Right cardiac atrium (tissue), 5 donors: ENCODE data around the gene LRRC61. TPM values are rescaled to one million over a fixed set of nuclear protein-coding genes. Genes with fewer than 3 reads are reported as not detected.

Experiments used
- ATAC-seq, 2 donors: fragments of 200-7000 bp; cut with Tn5 transposase; one replicate each; pipeline versions ENCODE4 v1.8.0 to v1.9.1; 2020; ENCODE audit warnings: moderate library complexity in 2 of 2, mild to moderate bottlenecking in 1 of 2
- DNase-seq, 3 donors: peaks; one replicate each; pipeline ENCODE4 v3.0.0-alpha.2; 2020
- H3K27ac ChIP-seq: one replicate; pipeline ENCODE4 v1.5.1; 2013; ENCODE audit warnings: mild to moderate bottlenecking, low read length, control low read depth, moderate library complexity
- H3K27me3 ChIP-seq: one replicate; pipeline ENCODE4 v1.6.1; 2013; ENCODE audit not compliant: control insufficient read depth, insufficient read depth
- H3K4me1 ChIP-seq: one replicate; pipeline ENCODE4 v1.6.1; 2013; ENCODE audit warnings: low read length; ENCODE audit not compliant: control insufficient read depth, insufficient read depth
- H3K4me3 ChIP-seq: one replicate; pipeline ENCODE4 v1.5.1; 2013; ENCODE audit warnings: low read length, control low read depth
- H3K9me3 ChIP-seq: one replicate; pipeline ENCODE4 v1.6.1; 2013; ENCODE audit warnings: low read length; ENCODE audit not compliant: control insufficient read depth
- WGBS: extraction: QIAGEN DNeasy Blood & Tissue Kit; methylation state at CpG from one replicate; pipeline ENCODE4 v1.1.7; 2013; 5-methylcytosine and 5-hydroxymethylcytosine counted together
- intact Hi-C, 4 donors: fragments of 100-400 bp; cut with DNase I; formaldehyde crosslinking; loops; one replicate each; pipeline versions ENCODE4 v1.11.0 to v1.14.0; 2022 to 2023
- polyA plus RNA-seq: library from polyadenylated mRNA; stranded (reverse); fragments of 200-250 nt; gene quantifications from one replicate; pipeline ENCODE4 v1.2.3, GENCODE V29; 2013
- total RNA-seq, 4 donors: library from RNA; stranded (reverse); fragmentation: NEBNext Ultra II Directional; extraction: Animal tissue kit (Norgen Biotek cat#: 25700); gene quantifications; one replicate each; pipeline ENCODE4 v1.2.1, GENCODE V29; 2021
- donor health status: healthy with polysubstance abuse.
- donor health status: DM: no; HTN: yes; CAD: no.
- donor health status: DM: no; HTN: no; CAD: no.
- donor health status: DM: no; HTN: yes; CAD: no; lungs with severe emphysema.
- donor health status: DM: yes; HTN: yes; CAD: no.

The LRRC61 gene
- total and polyA plus RNA-seq, 5 donors = 4.4 to 8.0 (median 5.9) TPM

- WGBS = 70% methylated on average over 5 of the region's 5 CpGs
- no peak overlapping the region for H3K4me3 ChIP-seq
- H3K9me3 ChIP-seq = no peaks in the 10 kb centered on the region
- no peaks in the 10 kb centered on the region for H3K4me1 ChIP-seq
- intact Hi-C loops = no loop called here
- ATAC-seq (no peak), DNase-seq (no peak)
- no peak overlapping the region for H3K27ac ChIP-seq
- H3K27me3 ChIP-seq = no peaks in the 10 kb centered on the region
Observed at GRCh38 chr7:150363872-150364271, 40.7 kb downstream of the LRRC61 start.

DNA sequence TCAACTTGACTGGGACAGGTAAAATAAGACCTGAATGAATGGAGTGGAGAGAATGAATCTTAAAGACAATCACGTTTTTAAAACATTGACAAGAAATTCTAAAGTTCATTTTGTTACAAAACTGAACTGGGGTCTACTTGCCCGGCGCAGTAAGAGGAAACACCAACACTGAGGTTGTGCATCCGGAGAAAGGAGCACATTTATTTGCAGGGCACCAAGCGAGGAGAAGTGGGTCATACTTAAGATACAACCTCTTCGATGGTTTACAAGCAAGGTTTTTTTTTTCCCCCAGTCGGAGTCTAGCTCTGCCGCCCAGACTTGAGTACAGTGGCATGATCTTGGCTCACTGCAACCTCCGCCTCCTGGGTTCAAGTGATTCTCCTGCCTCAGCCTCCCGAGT is 42.0 kb downstream of the LRRC61 start:
- WGBS = 86% methylated on average over 10 of the region's 10 CpGs
- DNase-seq (no peak), ATAC-seq (no peak)
- H3K4me3 ChIP-seq = no peak overlapping the region
- no peak overlapping the region for H3K27ac ChIP-seq
- H3K27me3 ChIP-seq = no peaks in the 10 kb centered on the region
- intact Hi-C loops = loop anchor here in 1 of 4 donors (5.0 kb wide), 1 partner anchor 37 kb away; no protein-coding TSS in a partner anchor
- H3K4me1 ChIP-seq = peaks cover 4% of the 10 kb centered on the region
- no peaks in the 10 kb centered on the region for H3K9me3 ChIP-seq

DNA sequence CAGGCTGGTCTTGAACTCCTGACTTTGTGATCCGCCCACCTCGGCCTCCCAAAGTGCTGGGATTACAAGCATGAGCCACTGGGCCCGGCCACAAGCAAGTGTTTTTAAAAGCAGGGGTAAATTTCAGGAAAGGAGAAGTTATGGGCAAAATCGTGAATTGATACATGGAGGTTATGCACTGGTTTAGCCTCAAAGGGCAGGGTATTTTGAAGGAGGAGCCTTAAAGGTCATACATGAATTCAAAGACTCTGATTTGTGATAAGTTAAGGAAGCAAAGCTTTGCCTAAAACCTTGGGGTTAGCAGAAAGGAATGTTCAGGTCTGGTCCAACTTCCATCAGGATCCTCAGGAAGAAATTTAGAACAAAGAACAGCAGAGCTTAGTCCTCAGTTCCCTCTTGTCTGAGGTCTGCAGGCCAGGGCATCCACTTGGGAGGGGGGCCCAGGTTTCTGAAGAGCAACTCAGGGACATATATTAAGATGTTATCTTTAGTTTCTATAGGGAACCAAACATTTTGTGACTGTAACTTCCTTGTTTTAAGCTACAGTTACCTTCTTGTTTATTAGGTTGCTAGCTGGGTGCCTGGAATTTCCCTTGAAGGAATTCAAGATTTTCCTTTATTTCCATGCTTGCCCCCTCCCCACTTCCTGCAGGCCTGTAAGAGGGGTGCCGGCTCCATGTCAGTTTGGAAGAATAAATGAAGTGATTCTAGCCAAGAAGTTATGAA is 42.7 kb downstream of the LRRC61 start:
- no peak overlapping the region for H3K4me3 ChIP-seq
- H3K27me3 ChIP-seq = no peaks in the 10 kb centered on the region
- H3K4me1 ChIP-seq = peaks cover 4% of the 10 kb centered on the region
- intact Hi-C loops = loop anchor here in 1 of 4 donors (5.0 kb wide), 1 partner anchor 36 kb away; no protein-coding TSS in a partner anchor
- ATAC-seq = no peak
- 79% methylated on average over 5 of the region's 5 CpGs for WGBS
- H3K27ac ChIP-seq = no peak overlapping the region
- H3K9me3 ChIP-seq = no peaks in the 10 kb centered on the region
- DNase-seq = no peak

GRCh38 chr7:150367677-150368095 is 44.5 kb downstream of the LRRC61 start:
- H3K4me1 ChIP-seq = peaks cover 4% of the 10 kb centered on the region
- H3K27me3 ChIP-seq = no peaks in the 10 kb centered on the region
- H3K4me3 ChIP-seq = peak overlapping the region; percentile 63
- ATAC-seq (peak; percentile 6 to 23), DNase-seq (no peak)
- H3K27ac ChIP-seq = peak overlapping the region; percentile 78
- H3K9me3 ChIP-seq = no peaks in the 10 kb centered on the region
- intact Hi-C loops = loop anchor here in 1 of 4 donors (5.0 kb wide), 1 partner anchor 35 kb away; no protein-coding TSS in a partner anchor
- 56% methylated on average over 8 of the region's 8 CpGs for WGBS

GRCh38 chr7:150368096-150368883 is 45.1 kb downstream of the LRRC61 start, which contains the start of gene REPIN1:
Gene REPIN1, plus strand, starts transcription at chr7:150368822. Its CDS starts 890 bp downstream, at chr7:150369712.
- ATAC-seq (peak; percentile 87 to 89), DNase-seq (peak; percentile 94 to 98 (median 97))
- Histone ChIP-seq H3K27ac (peak within 1 kb of the TSS; percentile 78), H3K4me3 (peak within 1 kb of the TSS; percentile 63), H3K27me3 (no peaks in the 10 kb centered on the region), H3K9me3 (no peaks in the 10 kb centered on the region), H3K4me1 (peaks cover 4% of the 10 kb centered on the region)
- intact Hi-C loops = loop anchor here in 1 of 4 donors (5.0 kb wide), 1 partner anchor 34 kb away; no protein-coding TSS in a partner anchor
- WGBS = under 1% methylated on average over 85 of the region's 85 CpGs

- ATAC-seq (peak; percentile 62 to 75), DNase-seq (peak; percentile 81 to 92 (median 85))
- no peaks in the 10 kb centered on the region for H3K27me3 ChIP-seq
- no peaks in the 10 kb centered on the region for H3K9me3 ChIP-seq
- under 1% methylated on average over 58 of the region's 58 CpGs for WGBS
- peak overlapping the region; percentile 78 for H3K27ac ChIP-seq
- H3K4me3 ChIP-seq = peak overlapping the region; percentile 63
- peaks cover 4% of the 10 kb centered on the region for H3K4me1 ChIP-seq
- intact Hi-C loops = loop anchor here in 1 of 4 donors (5.0 kb wide), 1 partner anchor 33 kb away; no protein-coding TSS in a partner anchor
Observed at GRCh38 chr7:150368884-150369747, 46.0 kb downstream of the LRRC61 start.

GRCh38 chr7:150369748-150370501 is 46.8 kb downstream of the LRRC61 start:
- 34% methylated on average over 23 of the region's 23 CpGs for WGBS
- no peaks in the 10 kb centered on the region for H3K9me3 ChIP-seq
- DNase-seq (peak in 1 of 3 donors; percentile 51), ATAC-seq (peak in 1 of 2 donors; percentile 1)
- H3K4me3 ChIP-seq = peak overlapping the region; percentile 63
- H3K27me3 ChIP-seq = no peaks in the 10 kb centered on the region
- peak overlapping the region; percentile 78 for H3K27ac ChIP-seq
- intact Hi-C loops = loop anchor here in 1 of 4 donors (5.0 kb wide), 1 partner anchor 32 kb away; no protein-coding TSS in a partner anchor
- H3K4me1 ChIP-seq = peaks cover 4% of the 10 kb centered on the region

GRCh38 chr7:150370612-150371071 is 47.5 kb downstream of the LRRC61 start:
- Histone ChIP-seq H3K27ac (no peak overlapping the region), H3K27me3 (no peaks in the 10 kb centered on the region), H3K4me3 (no peak overlapping the region), H3K4me1 (peaks cover 4% of the 10 kb centered on the region), H3K9me3 (no peaks in the 10 kb centered on the region)
- DNase-seq = no peak
- intact Hi-C loops = no loop called here
- no peak for ATAC-seq
- whole genome bisulfite sequencing = 71% methylated on average over 3 of the region's 3 CpGs

DNA sequence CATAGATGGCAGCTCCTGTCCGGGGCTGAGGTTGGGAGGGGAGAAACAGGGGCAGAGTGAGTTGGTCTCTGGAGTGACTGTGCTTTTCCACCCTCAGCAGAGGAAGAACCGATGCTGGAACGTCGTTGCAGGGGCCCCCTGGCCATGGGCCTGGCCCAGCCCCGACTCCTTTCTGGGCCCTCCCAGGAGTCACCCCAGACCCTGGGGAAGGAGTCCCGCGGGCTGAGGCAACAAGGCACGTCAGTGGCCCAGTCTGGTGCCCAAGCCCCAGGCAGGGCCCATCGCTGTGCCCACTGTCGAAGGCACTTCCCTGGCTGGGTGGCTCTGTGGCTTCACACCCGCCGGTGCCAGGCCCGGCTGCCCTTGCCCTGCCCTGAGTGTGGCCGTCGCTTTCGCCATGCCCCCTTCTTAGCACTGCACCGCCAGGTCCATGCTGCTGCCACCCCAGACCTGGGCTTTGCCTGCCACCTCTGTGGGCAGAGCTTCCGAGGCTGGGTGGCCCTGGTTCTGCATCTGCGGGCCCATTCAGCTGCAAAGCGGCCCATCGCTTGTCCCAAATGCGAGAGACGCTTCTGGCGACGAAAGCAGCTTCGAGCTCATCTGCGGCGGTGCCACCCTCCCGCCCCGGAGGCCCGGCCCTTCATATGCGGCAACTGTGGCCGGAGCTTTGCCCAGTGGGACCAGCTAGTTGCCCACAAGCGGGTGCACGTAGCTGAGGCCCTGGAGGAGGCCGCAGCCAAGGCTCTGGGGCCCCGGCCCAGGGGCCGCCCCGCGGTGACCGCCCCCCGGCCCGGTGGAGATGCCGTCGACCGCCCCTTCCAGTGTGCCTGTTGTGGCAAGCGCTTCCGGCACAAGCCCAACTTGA is 48.2 kb downstream of the LRRC61 start:
- intact Hi-C loops = no loop called here
- 85% methylated on average over 48 of the region's 48 CpGs for WGBS
- Histone ChIP-seq H3K9me3 (no peaks in the 10 kb centered on the region), H3K27ac (no peak overlapping the region), H3K4me1 (peaks cover 4% of the 10 kb centered on the region), H3K27me3 (no peaks in the 10 kb centered on the region), H3K4me3 (no peak overlapping the region)
- peak in 2 of 3 donors; percentile 58 to 65 for DNase-seq
- ATAC-seq = no peak
